PC-3 (cell line): ENCODE results near the gene LYPD3. TPM values are rescaled to one million over a fixed set of nuclear protein-coding genes. Genes with fewer than 3 reads are reported as not detected.

Source experiments
- ATAC-seq: fragments of 200-7000 bp; cut with Tn5 transposase; 2 replicates; pipeline ENCODE4 v1.9.1; 2020; ENCODE audit warnings: mild to moderate bottlenecking, moderate library complexity
- BruUV-seq: library from RNA; stranded (reverse); fragments of 400-500 nt; replicated peaks from 2 replicates; lab custom pipeline; 2021; lab: Mats Ljungman, UMichigan
- CTCF ChIA-PET: fragments of 300-600 bp; sonication (Branson Sonifier 250); formaldehyde crosslinking; loops from one replicate; lab custom pipeline; 2022; ENCODE audit warnings: antibody characterized with exemption; lab: Charles Lee
- POLR2A ChIA-PET: fragments of 300-600 bp; sonication (Branson Sonifier 250); formaldehyde crosslinking; loops from one replicate; lab custom pipeline; 2022; ENCODE audit warnings: antibody characterized with exemption; ENCODE audit not compliant: unreplicated experiment; lab: Charles Lee
- DNase-seq: peaks from one replicate; pipeline ENCODE4 v3.0.0-alpha.2; 2015
- H2AFZ ChIP-seq: fragments of 300-600 bp; sonication (generic); 2 replicates; pipeline ENCODE4 v1.6.0; 2016; ENCODE audit warnings: antibody characterized with exemption, low read length
- H3F3A ChIP-seq: fragments of 300-600 bp; sonication (generic); one replicate; pipeline ENCODE4 v1.6.0; 2017; ENCODE audit warnings: antibody characterized with exemption, low read length, control low read depth, mild to moderate bottlenecking; ENCODE audit not compliant: unreplicated experiment
- H3K27ac ChIP-seq: fragments of 300-600 bp; sonication (generic); 2 replicates; pipeline ENCODE4 v1.5.1; 2016; ENCODE audit warnings: mild to moderate bottlenecking, low read length
- H3K27me3 ChIP-seq: fragments of 300-600 bp; sonication (generic); 2 replicates; pipeline ENCODE4 v1.6.1; 2016; ENCODE audit warnings: low read length, mixed read lengths
- H3K36me3 ChIP-seq: fragments of 300-600 bp; sonication (generic); 2 replicates; pipeline ENCODE4 v1.6.1; 2016; ENCODE audit warnings: low read depth, mixed run types, low read length, mixed read lengths
- H3K4me1 ChIP-seq: fragments of 300-600 bp; sonication (generic); 2 replicates; pipeline ENCODE4 v1.5.1; 2016; ENCODE audit warnings: low read length; ENCODE audit not compliant: insufficient read depth
- H3K4me2 ChIP-seq: fragments of 300-600 bp; sonication (generic); 2 replicates; pipeline ENCODE4 v1.6.0; 2016; ENCODE audit warnings: low read length
- H3K4me3 ChIP-seq: fragments of 300-600 bp; sonication (generic); 2 replicates; pipeline ENCODE4 v1.5.1; 2016; ENCODE audit warnings: mild to moderate bottlenecking, low read length, mixed read lengths
- H3K79me2 ChIP-seq: fragments of 300-600 bp; sonication (generic); 2 replicates; pipeline ENCODE4 v1.6.1; 2017; ENCODE audit warnings: low read length, mixed read lengths
- H3K9ac ChIP-seq: fragments of 300-600 bp; sonication (generic); 2 replicates; pipeline ENCODE4 v1.6.0; 2016; ENCODE audit warnings: mild to moderate bottlenecking, low read length
- H3K9me2 ChIP-seq: fragments of 300-600 bp; sonication (generic); replicated peaks from 2 replicates; pipeline ENCODE4 v1.6.1; 2016; ENCODE audit warnings: mixed run types, low read length, mixed read lengths
- H3K9me3 ChIP-seq: fragments of 300-600 bp; sonication (generic); 2 replicates; pipeline ENCODE4 v1.6.1; 2016; ENCODE audit warnings: low read length, mixed read lengths
- H4K20me1 ChIP-seq: fragments of 300-600 bp; sonication (generic); 2 replicates; pipeline ENCODE4 v1.6.1; 2016; ENCODE audit warnings: low read length, mixed read lengths
- EZH2 ChIP-seq: fragments of 300-600 bp; sonication (generic); IDR thresholded peaks from one replicate; pipeline ENCODE4 v1.6.1; 2017; ENCODE audit warnings: antibody characterized with exemption, mild to moderate bottlenecking, low read length; ENCODE audit not compliant: unreplicated experiment
- EZH2phosphoT487 ChIP-seq: fragments of 300-600 bp; sonication (generic); IDR thresholded peaks from 2 replicates; pipeline ENCODE4 v1.6.1; 2018; ENCODE audit warnings: mild to moderate bottlenecking, antibody characterized with exemption, low read length, borderline replicate concordance
- intact Hi-C: fragments of 100-400 bp; cut with micrococcal nuclease; formaldehyde crosslinking; loops from 2 replicates; pipeline ENCODE4 v1.9.0; 2023
- total RNA-seq: library from RNA; depleted of rRNA; stranded (reverse); fragments of >200 nt; gene quantifications from 2 replicates; pipeline ENCODE4 v1.2.3, GENCODE V29; 2014
- TF ChIP-seq, protein P1 (sequence below): fragments of 300-600 bp; sonication (generic); conservative IDR thresholded peaks from 2 replicates; pipeline ENCODE4 v1.5.1; 2017; ENCODE audit warnings: antibody characterized with exemption, low read depth, mild to moderate bottlenecking, low read length

Gene LYPD3
- total RNA-seq, 1 experiment from 2014 or later = 16.8 TPM

DNA sequence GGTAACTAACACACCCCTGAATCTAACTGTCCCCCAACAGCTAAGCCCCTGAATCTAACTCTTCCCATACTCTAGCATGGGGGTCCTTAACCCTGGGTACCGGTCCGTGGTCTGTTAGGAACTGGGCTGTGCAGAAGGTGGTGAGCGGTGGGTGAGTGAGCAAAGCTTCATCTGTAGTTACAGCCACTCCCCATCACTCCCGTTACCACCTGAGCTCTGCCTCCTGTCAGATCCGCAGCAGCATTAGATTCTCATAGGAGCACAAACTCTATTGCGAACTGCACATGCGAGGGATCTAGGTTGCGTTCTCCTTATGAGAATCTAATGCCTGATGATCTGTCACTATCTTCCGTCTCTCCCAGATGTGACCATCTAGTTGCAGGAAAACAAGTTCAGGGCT is 45.3 kb upstream of the LYPD3 start:
- Histone ChIP-seq H3K36me3 (no peaks in the 10 kb centered on the region), H3K9me2 (no peaks in the 10 kb centered on the region), H3K4me1 (no peaks in the 10 kb centered on the region), H2AFZ (no peak overlapping the region), H3K4me2 (no peak overlapping the region), H3K27me3 (no peaks in the 10 kb centered on the region), H3K9me3 (no peaks in the 10 kb centered on the region), H3F3A (no peaks in the 10 kb centered on the region), H3K4me3 (no peak overlapping the region), H3K79me2 (no peaks in the 10 kb centered on the region), H4K20me1 (no peaks in the 10 kb centered on the region), H3K27ac (no peak overlapping the region), H3K9ac (no peak overlapping the region)
- CTCF ChIA-PET = no interaction called here
- no TSS peak for BruUV-seq
- TF ChIP-seq, protein P1, sequence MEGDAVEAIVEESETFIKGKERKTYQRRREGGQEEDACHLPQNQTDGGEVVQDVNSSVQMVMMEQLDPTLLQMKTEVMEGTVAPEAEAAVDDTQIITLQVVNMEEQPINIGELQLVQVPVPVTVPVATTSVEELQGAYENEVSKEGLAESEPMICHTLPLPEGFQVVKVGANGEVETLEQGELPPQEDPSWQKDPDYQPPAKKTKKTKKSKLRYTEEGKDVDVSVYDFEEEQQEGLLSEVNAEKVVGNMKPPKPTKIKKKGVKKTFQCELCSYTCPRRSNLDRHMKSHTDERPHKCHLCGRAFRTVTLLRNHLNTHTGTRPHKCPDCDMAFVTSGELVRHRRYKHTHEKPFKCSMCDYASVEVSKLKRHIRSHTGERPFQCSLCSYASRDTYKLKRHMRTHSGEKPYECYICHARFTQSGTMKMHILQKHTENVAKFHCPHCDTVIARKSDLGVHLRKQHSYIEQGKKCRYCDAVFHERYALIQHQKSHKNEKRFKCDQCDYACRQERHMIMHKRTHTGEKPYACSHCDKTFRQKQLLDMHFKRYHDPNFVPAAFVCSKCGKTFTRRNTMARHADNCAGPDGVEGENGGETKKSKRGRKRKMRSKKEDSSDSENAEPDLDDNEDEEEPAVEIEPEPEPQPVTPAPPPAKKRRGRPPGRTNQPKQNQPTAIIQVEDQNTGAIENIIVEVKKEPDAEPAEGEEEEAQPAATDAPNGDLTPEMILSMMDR = no peak
- TF ChIP-seq EZH2phosphoT487 (no peak), EZH2 (no peak)
- POLR2A ChIA-PET = no interaction called here
- ATAC-seq (no peak), DNase-seq (no peak)
- intact Hi-C loops = no loop called here

DNA sequence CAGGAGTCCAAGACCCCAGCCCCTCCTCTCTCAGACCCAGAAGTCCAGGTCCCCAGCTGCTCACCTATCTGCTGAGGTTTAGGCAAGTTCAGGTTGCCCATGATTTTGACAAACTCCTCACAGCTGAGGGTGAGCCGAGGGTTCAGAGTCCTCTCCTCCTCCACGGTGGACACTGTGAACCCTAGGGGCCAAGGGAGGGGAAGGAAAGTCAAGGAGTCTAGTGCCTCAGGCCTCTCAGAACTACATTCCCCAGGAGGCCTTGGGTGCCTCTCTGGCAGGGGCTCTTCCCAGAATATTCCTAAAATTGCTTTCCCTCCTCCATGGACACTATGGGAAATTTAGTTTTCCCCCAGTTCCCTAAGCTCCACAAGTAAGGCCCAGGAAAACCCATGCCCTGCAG is 42.5 kb upstream of the LYPD3 start:
- no peak for DNase-seq
- no peak for TF ChIP-seq EZH2phosphoT487
- ChIA-PET POLR2A (no interaction called here), CTCF (no interaction called here)
- ATAC-seq = no peak
- Histone ChIP-seq H3K9me2 (no peaks in the 10 kb centered on the region), H3K36me3 (no peaks in the 10 kb centered on the region), H2AFZ (no peak overlapping the region), H3K4me2 (no peak overlapping the region), H3K9ac (no peak overlapping the region), H3K9me3 (no peaks in the 10 kb centered on the region), H3K27me3 (no peaks in the 10 kb centered on the region), H4K20me1 (no peaks in the 10 kb centered on the region), H3K27ac (no peak overlapping the region), H3K4me1 (0 out of 2 replicates have a peak, but pooled peaks cover 8% of the 10 kb centered on the region), H3K4me3 (no peak overlapping the region), H3F3A (no peaks in the 10 kb centered on the region), H3K79me2 (no peaks in the 10 kb centered on the region)
- no TSS peak for BruUV-seq
- intact Hi-C loops = no loop called here

DNA sequence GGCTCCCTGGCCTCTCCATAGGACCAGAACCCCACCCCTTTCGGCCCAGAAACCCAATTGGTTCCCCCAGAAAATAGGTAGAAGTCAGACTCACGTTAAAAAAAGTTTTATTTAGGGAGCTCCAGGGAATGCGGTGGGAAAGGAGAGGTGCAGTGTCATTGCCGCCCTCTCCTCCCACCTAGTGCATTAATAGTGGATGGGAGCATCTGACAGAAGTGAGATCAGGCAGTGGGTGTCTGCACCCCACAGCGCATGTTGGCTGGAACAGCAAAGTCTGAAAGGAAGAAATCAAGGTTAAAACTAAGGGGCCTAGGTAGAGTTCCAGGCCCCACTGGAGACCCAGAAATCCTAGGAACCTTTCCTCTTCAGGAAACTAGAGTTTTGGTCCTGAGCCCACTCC is 41.2 kb upstream of the LYPD3 start:
- Histone ChIP-seq H3K9me2 (no peaks in the 10 kb centered on the region), H3K79me2 (no peaks in the 10 kb centered on the region), H3F3A (no peaks in the 10 kb centered on the region), H3K4me1 (0 out of 2 replicates have a peak, but pooled peaks cover 9% of the 10 kb centered on the region), H3K36me3 (no peaks in the 10 kb centered on the region), H3K4me2 (no peak overlapping the region), H3K27me3 (no peaks in the 10 kb centered on the region), H3K27ac (no peak overlapping the region), H3K9me3 (no peaks in the 10 kb centered on the region), H3K4me3 (no peak overlapping the region), H4K20me1 (no peaks in the 10 kb centered on the region), H3K9ac (no peak overlapping the region), H2AFZ (no peak overlapping the region)
- CTCF ChIA-PET = interaction anchor here (0.7 kb wide), 1 partner anchor 59 kb away, joined by 4 read pairs; no protein-coding TSS in a partner anchor
- POLR2A ChIA-PET = no interaction called here
- no peak for ATAC-seq
- no peak for TF ChIP-seq EZH2
- intact Hi-C loops = no loop called here
- DNase-seq = no peak
- BruUV-seq = no TSS peak

DNA sequence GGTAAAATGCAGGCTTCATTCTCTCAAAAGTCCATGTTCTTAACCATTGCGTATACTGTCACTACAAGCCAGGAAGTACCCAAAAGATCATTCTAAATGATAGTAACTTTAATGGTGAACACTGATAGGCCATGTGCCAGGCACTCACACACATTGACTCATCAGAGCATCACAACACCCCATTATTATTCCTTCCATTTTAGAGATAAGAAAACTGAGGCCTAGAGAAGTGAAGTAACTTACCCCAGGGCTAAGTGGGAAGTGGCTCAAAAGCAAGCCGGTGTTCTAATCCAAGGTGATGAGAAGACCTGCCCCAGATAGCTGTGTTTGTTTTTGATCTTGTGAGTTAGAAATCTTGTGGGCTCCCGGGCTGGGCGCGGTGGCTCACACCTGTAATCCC is 40.5 kb upstream of the LYPD3 start:
- Histone ChIP-seq H3K9ac (no peak overlapping the region), H3K9me3 (no peaks in the 10 kb centered on the region), H3K4me2 (no peak overlapping the region), H3K36me3 (no peaks in the 10 kb centered on the region), H2AFZ (no peak overlapping the region), H3K79me2 (no peaks in the 10 kb centered on the region), H3K9me2 (no peaks in the 10 kb centered on the region), H3K27me3 (no peaks in the 10 kb centered on the region), H3K4me3 (no peak overlapping the region), H3K27ac (no peak overlapping the region), H3F3A (no peaks in the 10 kb centered on the region), H4K20me1 (no peaks in the 10 kb centered on the region), H3K4me1 (0 out of 2 replicates have a peak, but pooled peaks cover 9% of the 10 kb centered on the region)
- TF ChIP-seq EZH2 (no peak), EZH2phosphoT487 (no peak)
- TF ChIP-seq, protein P1 = no peak
- intact Hi-C loops = no loop called here
- ChIA-PET POLR2A (no interaction called here), CTCF (no interaction called here)
- BruUV-seq = no TSS peak
- DNase-seq (no peak), ATAC-seq (no peak)
